Activated CD4-positive, alpha-beta T cell treated with anti-CD3 and anti-CD28 coated beads, Interleukin-2, amount 50 U/mL, for 48 hours (primary cell): ENCODE results near the gene C7orf57.
"Not testable (repeated sequence)": the region's sequence is repeated elsewhere in the genome, so short reads cannot be mapped to it uniquely, and the experiment has no call there.

Source experiments
- DNase-seq, 2 experiments: peaks; one replicate each; pipeline ENCODE4 v3.0.0-alpha.2; 2020

The C7orf57 gene

DNA sequence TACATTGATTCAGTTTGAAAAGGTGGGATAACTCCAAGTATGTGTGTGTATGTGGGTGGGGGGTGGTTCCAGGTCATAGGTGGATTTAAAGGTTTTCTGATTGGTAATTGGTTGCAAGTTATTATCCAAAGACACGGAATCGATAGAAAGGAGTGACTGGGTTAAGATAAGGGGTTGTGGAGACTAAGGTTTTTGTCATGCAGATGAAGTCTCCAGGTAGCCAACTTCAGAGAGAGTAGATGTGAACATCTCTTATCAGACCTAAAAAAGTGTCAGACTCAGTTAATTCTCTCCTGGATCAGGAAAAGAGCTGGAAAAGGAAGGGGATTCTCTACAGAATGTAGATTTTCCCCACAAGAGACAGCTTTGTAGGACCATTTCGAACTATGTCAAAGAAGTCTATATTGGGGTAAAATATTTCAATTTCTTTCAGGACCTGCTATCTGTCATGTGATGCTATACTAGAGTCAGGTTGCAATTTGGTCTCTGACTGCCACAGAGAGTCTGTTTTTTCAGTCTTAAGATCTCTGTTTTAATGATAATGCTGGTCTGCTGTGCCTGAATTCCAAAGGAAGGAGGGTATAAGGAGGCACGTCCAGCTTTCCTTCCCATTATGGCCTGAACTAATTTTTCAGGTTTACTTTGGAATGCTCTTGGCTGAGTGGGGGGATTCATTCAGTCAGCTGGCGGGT lies 3.6 kb downstream of the C7orf57 start:
- no peak for DNase-seq

DNA sequence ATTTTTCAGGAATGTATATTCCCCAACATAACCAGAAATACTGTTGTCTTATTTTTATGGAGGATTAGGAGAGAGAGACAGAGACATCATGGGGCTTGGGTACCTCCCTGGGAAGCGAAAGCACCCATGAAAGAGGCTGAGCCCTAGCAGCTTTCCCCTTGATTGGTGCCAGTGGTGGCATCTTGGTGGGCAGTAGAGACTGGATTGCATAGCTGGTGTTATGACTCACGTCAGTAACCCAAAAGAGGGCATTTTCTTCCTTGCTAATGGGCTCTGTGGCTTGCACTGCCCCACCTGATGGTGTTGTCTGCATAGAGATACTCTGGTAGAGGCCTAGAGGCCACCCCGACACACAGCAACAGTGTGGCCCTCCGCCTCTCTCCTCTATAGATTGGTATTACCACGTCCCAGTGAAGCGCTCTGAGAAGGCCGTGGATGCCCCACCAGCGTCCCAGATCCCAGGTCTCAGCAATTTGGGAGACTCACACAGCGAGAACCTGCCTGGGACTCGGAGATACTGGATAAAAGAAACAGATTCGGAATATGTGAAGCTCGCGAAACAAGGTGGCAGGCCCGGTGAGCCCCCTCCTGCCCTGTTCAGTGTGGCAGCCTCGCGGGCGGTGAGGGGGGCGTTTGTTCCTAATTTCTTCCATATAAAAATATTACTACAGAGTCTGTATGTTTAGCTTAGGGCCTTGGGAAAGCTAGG lies 5.8 kb downstream of the C7orf57 start:
- DNase-seq = no peak

DNA sequence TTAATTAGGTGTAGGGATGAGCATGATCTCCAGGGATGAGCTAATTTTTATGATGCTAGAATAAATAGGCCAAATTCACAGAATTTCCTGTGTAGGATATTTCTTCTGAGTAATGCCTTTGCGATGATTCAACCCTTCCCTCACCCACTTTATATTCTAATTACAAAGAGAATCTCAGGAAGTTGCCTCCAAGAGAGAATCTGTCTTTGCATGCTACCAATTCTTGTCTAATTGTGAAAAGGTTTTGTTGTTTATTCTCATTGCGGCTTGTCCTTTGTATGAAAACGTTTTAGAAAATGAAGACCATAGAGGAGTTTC lies 6.3 kb downstream of the C7orf57 start:
- DNase-seq = no peak

DNA sequence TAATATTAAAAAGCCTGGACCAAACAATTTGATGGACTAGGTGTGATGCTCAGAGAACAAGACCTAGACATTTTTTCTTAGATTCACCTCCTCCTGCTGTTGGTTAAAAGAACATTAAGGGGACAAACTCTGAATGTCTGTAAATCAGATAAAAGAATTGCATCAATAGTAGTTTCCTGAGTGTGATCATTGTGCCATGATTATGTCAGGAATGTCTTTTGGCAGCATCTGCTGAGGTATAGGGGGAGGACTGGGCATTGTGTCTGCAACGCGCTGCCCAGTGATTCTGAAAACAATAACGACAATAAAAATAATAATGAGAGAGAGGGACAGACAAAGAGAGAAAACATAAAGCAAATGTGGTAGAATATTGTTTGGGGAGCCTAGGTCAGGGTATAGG lies 6.9 kb downstream of the C7orf57 start:
- DNase-seq = no peak

DNA sequence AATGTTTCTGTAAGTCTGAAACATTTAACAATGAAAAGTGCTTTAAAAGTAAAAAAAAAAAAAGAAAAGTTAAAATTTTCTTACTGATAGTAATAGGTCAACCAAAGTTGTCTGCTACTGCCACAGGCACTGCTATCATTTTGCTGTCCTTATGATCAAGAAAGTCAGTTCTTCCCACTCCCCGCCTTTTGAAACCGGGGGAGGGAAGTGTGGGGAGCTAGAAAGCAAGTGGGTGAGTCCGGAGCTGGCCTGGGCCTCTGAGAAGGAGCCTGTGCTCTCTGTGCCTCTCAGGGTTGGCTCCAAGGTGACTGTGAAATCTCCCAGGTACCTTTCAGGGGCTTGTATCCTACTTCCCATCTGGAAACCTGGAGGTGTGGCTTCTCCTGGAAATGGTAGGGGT lies 7.3 kb downstream of the C7orf57 start:
- DNase-seq = no peak

DNA sequence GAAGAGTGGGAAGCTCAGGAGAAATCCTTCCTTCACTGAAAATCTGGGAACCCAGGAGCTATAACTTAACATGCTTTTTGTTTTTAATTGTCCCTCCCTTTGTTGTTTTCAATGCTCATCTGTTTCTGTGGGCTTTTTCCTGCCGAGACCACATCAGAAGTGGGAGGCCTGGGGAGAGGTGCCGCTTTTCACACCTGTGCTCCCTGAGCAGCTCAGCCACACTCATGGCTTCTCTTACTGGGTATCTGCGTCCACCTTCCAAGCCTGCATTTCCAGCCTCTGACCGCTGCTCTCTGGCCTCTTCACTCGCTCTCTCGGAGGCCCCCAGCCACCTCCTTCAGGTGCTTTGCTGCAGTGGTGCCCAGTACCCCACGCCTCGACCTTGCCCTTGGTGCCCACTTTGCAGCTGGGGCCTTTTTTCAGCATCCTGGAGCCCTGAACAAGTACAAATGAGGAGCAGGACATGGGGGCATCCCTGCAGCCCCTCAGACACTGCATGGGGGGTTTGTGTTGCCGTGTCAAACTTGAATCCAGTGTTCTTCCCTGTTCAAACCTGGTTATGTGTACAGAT lies 9.9 kb downstream of the C7orf57 start:
- DNase-seq = no peak

DNA sequence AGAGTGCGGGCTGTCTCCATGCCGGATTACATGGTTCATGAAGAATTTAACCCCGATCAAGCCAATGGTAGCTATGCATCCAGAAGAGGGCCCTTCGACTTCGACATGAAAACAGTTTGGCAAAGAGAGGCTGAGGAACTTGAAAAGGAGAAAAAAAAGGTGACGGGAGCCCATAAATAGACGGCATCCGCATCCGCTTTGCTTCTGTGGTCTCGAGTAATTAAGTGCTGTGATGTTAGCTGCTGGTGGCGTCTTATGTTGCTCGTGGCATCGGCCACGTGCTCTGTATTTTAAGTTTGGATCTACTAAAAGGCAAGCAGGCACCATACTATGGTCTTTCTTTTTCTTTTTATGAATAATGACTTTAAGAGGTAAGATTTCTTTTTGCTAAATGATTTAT lies 11.1 kb downstream of the C7orf57 start:
- no peak for DNase-seq

DNA sequence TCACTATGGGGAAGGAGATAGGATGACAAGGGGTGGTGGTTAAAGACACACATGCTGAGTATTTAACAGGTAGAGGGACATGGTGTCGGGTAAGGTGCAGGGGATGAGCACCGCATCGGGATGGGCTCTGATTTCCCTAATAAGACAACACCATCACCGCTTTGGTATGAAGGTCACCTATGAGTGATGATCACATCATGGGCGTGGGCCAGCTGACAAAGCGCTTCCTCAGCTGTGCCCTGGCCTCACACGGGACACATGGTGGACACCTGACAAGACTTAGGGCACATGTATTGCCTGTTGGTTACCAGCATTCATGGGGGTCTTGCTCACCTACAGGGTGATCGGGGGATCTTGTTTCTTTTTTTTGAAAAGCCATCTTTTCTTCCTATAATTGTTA lies 12.8 kb downstream of the C7orf57 start:
- no peak for DNase-seq

DNA sequence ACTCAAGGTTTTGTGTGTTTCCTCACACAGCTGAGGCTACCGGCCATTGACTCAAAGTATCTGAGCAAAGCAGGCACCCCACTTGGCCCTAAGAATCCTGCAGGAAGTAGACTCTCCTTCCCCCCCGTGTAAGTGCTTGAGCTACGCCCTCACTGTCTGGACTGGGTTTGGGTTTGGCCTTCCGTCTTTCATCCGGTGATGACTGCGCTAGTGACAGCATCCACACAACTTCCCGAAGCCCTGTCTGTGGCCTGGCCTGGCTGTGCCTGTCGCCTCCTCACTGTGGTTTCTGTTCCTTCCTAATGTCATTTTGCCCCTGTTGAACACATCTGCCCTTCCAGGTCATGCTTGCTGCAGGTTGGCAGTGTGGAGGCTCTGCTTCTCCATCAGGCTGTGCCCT lies 14.5 kb downstream of the C7orf57 start:
- DNase-seq = no peak

DNA sequence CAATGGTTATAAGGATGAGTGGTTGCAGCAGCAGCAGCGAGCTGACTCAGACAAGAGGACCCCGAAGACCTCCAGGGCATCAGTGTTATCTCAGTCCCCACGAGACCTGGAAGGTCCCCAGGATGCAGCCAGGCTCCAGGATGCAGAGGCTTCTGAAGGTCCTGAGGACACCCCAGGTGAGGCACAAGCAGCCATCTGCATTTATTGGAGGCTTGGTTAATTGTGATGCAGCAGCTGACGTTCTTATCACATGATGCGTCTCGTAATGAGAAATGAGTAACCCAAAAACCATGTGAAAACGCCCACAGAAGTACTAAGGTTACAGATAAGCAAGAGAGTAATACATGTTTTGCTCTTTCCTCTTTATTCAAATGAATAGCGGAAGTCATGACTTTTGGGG lies 17.4 kb downstream of the C7orf57 start:
- DNase-seq = peak in 1 of 2 experiments; percentile 29

DNA sequence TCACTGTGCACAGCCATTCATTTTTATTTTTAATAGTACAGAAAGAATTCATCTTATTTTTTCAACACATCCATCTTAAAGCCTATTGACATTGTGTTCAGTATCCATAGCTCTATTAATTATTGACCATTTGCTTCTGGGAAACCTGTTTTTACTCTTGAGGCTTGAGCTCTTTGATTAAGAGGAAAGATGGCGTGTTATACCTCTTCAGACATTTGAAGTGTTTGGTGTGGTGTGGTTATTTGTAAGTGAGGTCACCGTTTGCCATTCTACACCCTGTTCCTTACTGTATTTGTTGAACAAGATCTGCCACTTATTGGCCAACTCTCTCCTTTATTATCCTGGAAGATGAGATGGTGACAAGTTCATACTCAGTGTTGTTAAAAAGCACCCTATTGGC lies 18.4 kb downstream of the C7orf57 start:
- no peak for DNase-seq

DNA sequence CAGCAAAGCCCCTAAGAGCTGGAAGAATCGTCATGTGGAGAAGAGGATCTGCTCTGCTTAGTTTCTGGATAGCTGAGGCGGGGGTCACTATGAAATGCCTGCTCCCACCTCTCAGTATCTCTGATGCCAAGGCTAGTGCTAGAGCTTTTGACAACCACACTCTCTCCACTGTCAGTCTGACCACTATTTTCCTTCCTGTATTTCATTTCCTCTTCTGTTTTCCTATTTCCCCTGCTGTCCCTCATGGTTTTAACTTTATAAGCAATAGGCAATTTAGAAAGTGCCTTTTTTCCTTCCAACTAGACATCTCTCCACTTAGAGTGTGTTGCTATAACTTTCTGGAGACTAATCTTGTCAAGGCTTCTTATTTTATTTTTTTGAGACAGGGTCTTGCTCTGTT lies 23.6 kb downstream of the C7orf57 start:
- DNase-seq = no peak

DNA sequence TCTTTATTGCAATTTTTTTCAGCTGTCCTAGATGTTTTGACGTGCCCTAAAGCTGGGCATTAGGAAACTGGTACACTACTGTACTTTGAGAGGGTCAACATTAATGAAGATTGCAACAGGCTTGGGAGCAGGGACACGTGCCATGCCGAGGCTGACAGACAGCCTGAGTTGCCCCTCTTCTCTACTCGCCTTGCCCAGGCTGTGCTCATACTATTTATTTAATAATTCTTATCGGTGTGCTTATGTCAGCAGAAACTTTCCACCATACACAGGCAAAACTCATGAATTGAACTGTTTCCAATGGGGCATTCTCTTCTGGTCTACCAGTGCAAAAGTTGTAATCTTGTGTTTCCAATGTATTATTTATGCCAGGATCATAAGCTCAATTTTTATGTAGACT lies 24.4 kb downstream of the C7orf57 start:
- no peak for DNase-seq

DNA sequence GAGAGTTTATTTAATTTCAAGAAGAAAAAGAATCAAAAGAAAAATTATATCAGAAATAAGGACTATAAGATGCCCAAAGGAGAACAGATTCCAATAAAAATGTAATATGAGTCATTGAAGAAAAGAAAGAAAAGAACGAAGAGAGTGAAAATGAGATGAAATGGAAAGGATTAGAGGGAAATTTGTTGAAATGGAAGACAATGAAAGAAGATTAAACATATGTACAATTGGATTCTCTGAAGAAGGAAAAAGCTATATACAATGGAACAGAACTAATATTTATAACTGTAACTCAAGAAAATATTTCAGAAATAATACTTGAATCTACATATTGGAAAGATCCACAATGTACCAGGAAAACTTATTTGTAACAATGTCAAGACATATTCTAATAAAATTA lies 28.6 kb downstream of the C7orf57 start:
- no peak for DNase-seq

DNA sequence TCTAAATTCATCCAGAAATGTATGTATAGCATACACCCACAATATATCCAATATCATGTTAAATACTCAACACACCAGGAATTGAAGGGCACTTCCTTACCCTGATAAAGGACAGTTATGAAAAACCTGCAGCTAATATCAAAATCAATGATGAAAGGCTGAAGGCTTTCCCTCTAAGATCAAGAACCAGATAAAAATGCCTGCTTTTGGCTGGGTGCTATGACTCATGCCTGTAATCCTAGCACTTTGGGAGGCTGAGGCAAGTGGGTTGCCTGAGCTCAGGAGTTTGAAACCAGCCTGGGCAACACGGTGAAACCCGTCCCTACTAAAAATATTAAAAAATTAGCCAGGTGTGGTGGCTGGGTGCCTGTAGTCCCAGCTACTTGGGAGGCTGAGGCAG lies 32.1 kb downstream of the C7orf57 start:
- DNase-seq = no peak

DNA sequence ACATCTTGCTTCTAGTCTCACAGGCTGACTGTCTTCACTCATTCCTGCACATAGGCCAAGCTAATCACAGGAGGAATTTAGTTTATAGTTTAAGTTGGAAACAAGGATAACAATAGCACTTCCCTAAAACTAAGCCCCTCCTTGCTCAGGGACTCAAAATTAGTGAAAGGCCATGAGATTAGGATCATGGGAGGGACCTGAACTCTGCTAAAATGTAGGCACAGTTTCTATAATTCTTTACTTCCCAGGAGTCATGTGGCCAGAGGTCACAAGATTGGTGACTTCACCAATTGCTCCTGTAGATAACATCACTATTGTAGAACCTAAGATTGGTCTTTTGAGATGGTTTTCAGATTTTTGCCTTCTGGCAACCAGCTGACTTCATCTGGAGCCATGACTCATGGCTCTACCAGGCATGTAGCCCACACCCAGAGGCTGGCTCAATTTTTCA lies 38.9 kb downstream of the C7orf57 start:
- DNase-seq = no peak

DNA sequence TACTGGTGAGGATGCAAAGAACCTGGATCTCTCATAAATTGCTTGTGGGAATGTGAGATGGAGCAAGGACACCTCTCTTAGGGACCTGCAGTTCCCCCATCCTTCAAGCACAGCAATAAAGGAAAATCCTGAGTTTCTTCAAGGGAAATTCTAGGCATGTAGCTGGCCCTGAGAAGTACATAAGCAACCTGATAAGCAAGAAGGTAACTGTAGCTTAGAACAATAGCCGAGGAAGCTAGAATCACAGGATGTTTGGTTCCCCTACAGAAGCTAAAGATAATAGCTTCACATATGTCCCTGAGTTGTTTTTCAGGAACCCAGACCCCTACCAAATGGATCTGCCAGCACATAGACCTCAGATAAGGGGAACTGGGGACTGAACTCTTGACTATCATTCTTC lies 42.1 kb downstream of the C7orf57 start:
- DNase-seq = no peak

DNA sequence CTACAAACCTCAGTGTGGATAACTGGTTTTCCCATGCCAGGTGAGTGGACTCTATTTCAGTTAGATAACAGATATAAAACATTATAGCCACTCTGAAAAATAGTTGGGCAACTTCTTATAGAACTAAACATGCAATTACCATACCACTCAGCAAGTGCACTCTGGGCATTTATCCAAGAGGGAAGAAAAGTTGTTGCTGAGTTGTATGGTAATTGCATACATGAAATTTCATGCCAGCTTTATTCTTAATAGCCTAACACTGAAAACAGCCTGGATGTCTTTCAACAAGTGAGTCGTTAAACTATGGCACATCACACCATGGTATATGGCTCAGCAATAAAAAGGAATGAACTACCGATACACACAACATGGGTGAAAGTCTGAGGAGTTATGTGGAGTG lies 43.1 kb downstream of the C7orf57 start:
- DNase-seq = no peak

DNA sequence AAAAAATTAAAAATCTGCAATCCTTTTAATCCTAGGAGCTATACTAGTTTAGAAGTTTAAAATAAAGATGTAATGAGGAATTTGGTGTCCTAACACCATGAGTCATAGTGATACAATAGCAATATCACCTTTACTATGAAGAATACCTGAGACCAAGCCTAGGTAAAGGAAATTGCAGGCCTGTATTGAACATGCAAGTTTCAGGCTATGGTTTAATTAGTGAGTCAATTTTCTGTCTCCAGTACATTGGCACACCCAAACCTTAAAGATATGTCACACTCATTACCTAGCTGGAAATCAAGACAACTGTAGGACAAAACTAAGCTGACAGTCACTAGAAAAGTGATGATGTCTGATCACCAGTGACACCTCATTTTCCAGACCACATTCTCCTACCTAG lies 47.0 kb downstream of the C7orf57 start:
- not testable (repeated sequence) for DNase-seq

DNA sequence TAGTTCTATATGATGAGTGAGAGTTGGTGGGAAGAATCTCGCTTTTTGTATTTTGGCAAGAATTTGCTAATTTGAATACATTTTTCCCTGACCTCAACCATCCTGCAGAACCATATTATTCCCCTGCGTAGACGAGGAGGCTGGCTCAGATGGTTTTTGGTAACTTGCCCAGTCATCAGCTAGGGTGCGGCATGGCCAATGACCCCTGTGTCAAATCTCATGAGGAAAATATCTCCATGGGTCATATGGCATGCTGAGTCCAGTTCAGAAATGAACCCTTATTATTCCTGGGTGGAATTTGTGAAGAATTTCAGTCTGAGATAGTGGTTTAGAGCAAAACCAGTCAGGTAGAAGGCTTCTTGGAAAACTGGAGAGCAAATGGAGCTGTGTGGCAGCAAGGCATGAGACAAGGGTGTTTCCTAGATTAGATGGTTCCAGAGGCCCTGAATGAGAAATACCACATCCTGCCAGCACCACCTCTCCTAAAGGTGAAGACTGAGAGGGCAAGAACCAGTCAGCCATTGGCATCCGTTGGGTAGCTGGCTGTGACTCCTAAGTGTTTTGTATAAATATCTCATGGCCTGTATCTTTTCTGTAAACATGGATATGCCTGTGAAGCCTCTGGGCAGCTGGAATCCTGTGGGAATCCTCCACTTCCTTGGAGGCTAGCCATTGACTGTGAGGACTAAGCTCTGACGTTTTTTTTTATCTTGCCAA lies 47.9 kb downstream of the C7orf57 start:
- DNase-seq = peak in 1 of 2 experiments; percentile 41

DNA sequence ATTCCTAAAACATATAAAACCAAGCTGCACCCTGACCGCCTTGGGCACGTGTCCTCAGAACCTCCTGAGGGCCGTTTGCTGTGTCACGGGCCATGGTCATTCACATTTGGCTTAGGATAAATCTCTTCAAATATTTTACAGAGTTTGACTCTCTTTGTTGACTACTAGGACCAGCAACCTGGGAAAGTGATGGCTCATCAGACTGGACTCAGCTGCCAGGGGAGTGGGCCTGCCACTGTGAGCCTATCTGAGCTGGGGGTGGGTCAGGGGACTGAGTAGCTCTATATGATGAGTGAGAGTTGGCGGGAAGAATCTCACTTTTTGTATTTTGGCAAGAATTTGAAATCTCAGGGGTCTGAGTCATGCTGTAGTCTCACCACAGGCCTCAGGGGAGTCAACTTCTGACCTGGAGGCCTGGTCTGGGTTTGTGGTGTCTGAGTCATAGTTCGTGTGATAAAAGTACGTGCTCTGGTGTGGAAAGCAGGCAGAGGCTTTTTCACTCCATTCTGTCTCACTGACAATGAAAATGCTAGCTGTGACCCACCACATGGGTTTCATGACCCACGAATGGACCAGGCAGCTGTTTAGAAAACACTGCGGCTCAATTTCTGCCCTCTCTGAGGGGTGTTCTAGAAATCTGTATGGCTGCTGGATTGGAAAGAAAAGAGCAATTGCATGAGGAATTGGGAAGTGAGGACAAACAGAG lies 49.5 kb downstream of the C7orf57 start:
- DNase-seq = peak; percentile 67 to 79

DNA sequence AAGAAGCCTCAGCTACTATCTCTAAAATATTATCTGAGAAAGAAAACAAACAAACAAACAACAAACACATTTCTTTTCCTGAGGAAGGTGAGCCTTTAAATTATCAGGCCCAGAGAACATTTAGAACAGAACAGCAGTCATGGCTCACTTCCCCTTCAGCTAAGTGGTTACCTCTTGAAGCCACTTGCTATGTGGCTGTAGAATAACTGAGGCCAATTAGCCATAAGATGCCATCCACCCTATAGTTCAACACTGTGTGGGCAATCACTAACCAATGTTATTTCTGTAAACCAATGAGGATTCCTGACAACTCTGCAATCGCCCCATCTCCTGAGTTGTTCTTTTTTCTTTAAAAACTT lies 50.1 kb downstream of the C7orf57 start:
- DNase-seq = no peak

DNA sequence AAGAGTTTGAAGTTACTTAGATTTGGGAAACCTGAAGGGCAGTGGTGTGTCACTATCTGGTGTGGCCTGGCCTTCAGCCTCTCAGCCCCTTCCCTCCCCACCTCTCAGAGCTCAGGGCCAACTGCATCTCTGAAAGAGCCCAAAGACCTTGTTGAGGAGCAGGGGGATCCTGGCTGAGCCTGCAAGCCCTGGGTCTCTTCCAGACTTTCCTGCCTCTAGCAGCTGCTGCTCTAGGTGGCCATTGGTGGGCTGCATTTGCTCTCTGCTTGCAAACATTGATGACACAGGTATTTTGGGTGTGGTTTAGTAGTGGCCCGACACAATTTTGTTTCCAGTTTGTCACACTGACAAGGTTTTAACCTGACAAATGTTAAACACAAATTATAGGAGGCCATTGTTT lies 50.6 kb downstream of the C7orf57 start:
- DNase-seq = no peak
